Osteoblast (primary cell): ENCODE results near the gene MICU1. TPM values are rescaled to one million over a fixed set of nuclear protein-coding genes. Genes with fewer than 3 reads are reported as not detected.

Experiments used
- DNase-seq: peaks from one replicate; pipeline ENCODE4 v3.0.0; 2011; ENCODE audit warnings: low spot score, mixed read lengths; ENCODE audit not compliant: insufficient read length; ENCODE audit errors: missing footprints
- H2AFZ ChIP-seq: 2 replicates; pipeline ENCODE4 v1.6.0; 2011; ENCODE audit warnings: mild to moderate bottlenecking, low read length
- H3K27ac ChIP-seq: 2 replicates; pipeline ENCODE4 v1.5.1; 2011; ENCODE audit warnings: mild to moderate bottlenecking, low read depth, low read length, moderate library complexity
- H3K27me3 ChIP-seq: 2 replicates; pipeline ENCODE4 v1.6.0; 2012; ENCODE audit warnings: mild to moderate bottlenecking, control low read depth, inconsistent platforms, low read length, moderate library complexity; ENCODE audit not compliant: insufficient read depth
- H3K36me3 ChIP-seq: 2 replicates; pipeline ENCODE4 v1.5.1; 2011; ENCODE audit warnings: mild to moderate bottlenecking, low read length, control low read depth, moderate library complexity; ENCODE audit not compliant: insufficient read depth
- H3K4me1 ChIP-seq: 2 replicates; pipeline ENCODE4 v1.5.1; 2011; ENCODE audit warnings: mild to moderate bottlenecking, low read length, control low read depth, moderate library complexity; ENCODE audit not compliant: insufficient read depth
- H3K4me2 ChIP-seq: 2 replicates; pipeline ENCODE4 v1.6.0; 2011; ENCODE audit warnings: mild to moderate bottlenecking, low read length; ENCODE audit not compliant: insufficient read depth
- H3K4me3 ChIP-seq: fragments of 200-600 bp; sonication (generic); 3 replicates; pipeline ENCODE4 v1.5.1; 2012; ENCODE audit warnings: mild to moderate bottlenecking, low read length, inconsistent platforms; ENCODE audit not compliant: insufficient read depth
- H3K79me2 ChIP-seq: 2 replicates; pipeline ENCODE4 v1.6.0; 2012; ENCODE audit warnings: mild to moderate bottlenecking, low read length, control low read depth, inconsistent platforms; ENCODE audit not compliant: insufficient read depth
- H3K9me3 ChIP-seq: 2 replicates; pipeline ENCODE4 v1.5.1; 2011; ENCODE audit warnings: low read depth, low read length, control low read depth
- H4K20me1 ChIP-seq: 2 replicates; pipeline ENCODE4 v1.6.0; 2012; ENCODE audit warnings: mild to moderate bottlenecking, low read length, control low read depth; ENCODE audit not compliant: insufficient read depth
- total RNA-seq: library from RNA; depleted of rRNA; stranded (reverse); fragments of >200 nt; gene quantifications from 2 replicates; pipeline ENCODE4 v1.2.3, GENCODE V29; 2012
- TF ChIP-seq, protein P1 (sequence below): IDR thresholded peaks from 2 replicates; pipeline ENCODE4 v1.5.1; 2011; ENCODE audit warnings: mild to moderate bottlenecking, low read depth, low read length, moderate library complexity; ENCODE audit errors: extremely low read depth

Gene MICU1
- total RNA-seq, 1 donor: 79.6 TPM

DNA sequence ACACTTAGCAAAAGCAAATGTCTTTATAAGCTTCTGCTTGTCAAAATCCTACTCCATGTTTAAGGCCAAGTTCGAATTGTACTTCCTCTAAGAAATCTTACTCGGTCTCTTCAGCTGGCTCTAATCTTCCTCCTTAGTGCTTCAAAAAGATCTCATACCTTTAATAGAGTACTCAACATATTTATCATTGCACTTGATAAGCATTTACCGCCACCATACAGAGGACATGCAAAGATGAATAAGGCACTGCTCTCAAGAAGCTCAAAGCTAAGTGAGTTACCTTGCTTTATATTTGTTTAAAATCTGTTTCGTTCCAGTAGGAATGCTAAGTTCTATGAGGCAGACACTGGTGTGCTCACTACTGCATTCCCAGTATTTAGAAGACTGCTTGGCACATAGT is 209.2 kb downstream of the MICU1 start:
- peaks cover under 1% of the 10 kb centered on the region for H3K36me3 ChIP-seq
- H3K4me1 ChIP-seq: no peaks in the 10 kb centered on the region
- no peak overlapping the region for H2AFZ ChIP-seq
- TF ChIP-seq, protein P1, sequence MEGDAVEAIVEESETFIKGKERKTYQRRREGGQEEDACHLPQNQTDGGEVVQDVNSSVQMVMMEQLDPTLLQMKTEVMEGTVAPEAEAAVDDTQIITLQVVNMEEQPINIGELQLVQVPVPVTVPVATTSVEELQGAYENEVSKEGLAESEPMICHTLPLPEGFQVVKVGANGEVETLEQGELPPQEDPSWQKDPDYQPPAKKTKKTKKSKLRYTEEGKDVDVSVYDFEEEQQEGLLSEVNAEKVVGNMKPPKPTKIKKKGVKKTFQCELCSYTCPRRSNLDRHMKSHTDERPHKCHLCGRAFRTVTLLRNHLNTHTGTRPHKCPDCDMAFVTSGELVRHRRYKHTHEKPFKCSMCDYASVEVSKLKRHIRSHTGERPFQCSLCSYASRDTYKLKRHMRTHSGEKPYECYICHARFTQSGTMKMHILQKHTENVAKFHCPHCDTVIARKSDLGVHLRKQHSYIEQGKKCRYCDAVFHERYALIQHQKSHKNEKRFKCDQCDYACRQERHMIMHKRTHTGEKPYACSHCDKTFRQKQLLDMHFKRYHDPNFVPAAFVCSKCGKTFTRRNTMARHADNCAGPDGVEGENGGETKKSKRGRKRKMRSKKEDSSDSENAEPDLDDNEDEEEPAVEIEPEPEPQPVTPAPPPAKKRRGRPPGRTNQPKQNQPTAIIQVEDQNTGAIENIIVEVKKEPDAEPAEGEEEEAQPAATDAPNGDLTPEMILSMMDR: no peak
- H3K4me2 ChIP-seq: no peak overlapping the region
- H3K27me3 ChIP-seq: no peaks in the 10 kb centered on the region
- H4K20me1 ChIP-seq: no peaks in the 10 kb centered on the region
- H3K27ac ChIP-seq: no peak overlapping the region
- no peaks in the 10 kb centered on the region for H3K9me3 ChIP-seq
- no peak overlapping the region for H3K4me3 ChIP-seq
- no peak for DNase-seq
- H3K79me2 ChIP-seq: no peaks in the 10 kb centered on the region

DNA sequence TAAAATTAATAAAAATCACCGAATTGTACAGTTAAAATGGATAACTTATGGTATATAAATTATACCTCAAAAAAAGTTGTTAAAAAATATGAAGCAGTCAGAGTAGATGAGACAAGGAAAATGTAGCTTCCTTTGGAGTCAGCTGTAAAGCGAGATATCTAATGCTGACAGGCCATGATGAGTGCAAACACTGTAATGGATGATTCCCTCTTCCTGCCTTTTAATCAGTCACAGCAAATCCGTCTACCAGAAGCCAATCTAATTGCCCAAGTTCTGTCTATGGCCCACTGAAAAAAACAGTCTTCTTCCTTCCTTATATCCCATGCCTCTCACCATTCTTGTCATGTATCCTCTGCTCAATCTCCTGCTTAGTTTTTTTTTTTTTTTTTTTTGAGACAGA is 211.2 kb downstream of the MICU1 start:
- no peak overlapping the region for H3K4me2 ChIP-seq
- no peaks in the 10 kb centered on the region for H3K9me3 ChIP-seq
- H3K79me2 ChIP-seq: no peaks in the 10 kb centered on the region
- TF ChIP-seq, protein P1: no peak
- H3K4me1 ChIP-seq: no peaks in the 10 kb centered on the region
- H3K36me3 ChIP-seq: no peaks in the 10 kb centered on the region
- H2AFZ ChIP-seq: no peak overlapping the region
- no peaks in the 10 kb centered on the region for H3K27me3 ChIP-seq
- H3K4me3 ChIP-seq: no peak overlapping the region
- peak; percentile 29 for DNase-seq
- H4K20me1 ChIP-seq: peaks cover 2% of the 10 kb centered on the region
- H3K27ac ChIP-seq: no peak overlapping the region

DNA sequence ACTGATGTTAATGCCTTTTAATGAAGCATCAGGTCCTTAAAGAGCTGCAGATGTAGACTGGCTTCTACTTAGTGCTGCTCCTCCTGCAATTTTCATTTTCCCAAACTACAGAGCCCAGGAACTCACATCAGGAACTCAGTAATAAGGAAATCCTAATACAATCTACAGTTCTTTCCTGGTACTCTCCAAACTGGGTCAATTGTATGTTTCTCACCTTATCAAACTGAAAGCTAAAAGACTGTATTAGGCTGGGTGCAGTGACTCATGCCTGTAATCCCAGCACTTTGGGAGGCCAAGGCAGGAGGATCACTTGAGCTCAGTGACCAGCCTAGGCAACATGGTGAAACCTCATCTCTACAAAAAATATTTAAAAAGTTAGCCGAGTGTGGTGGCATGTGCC is 216.7 kb downstream of the MICU1 start:
- TF ChIP-seq, protein P1: no peak
- no peak overlapping the region for H3K27ac ChIP-seq
- DNase-seq: no peak

DNA sequence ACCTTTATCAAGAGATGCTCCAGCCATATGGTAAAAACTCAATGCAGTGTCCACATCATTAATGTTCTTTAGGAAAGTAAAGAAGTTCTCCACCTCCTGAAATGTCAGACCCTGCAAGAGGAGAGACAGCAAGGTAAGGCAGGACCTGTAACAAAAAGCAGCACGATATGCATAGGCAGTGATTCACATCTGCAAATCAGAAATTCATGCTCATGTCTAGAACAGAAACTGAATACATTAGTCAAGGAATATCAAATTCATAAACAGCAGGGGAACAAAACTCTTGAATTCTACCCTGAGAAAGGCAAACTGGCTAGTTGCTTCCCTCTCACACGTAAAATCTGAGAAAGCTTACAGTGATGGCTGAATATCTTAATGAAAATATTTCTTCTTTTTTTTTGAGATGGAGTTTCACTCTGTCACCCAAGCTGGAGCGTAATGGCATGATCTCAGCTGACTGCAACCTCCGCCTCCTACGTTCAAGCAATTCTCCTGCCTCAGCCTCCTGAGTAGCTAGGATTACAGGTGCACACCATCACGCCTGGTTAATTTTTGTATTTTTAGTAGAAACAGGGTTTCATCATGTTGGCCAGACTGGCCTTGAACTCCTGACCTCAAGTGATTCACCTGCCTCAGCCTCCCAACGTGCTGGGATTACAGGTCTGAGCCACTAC is 217.8 kb downstream of the MICU1 start:
- TF ChIP-seq, protein P1: no peak
- DNase-seq: no peak
- no peak overlapping the region for H3K4me3 ChIP-seq
- no peaks in the 10 kb centered on the region for H3K27me3 ChIP-seq
- H3K36me3 ChIP-seq: no peaks in the 10 kb centered on the region
- no peak overlapping the region for H3K4me2 ChIP-seq
- H3K4me1 ChIP-seq: no peaks in the 10 kb centered on the region
- H2AFZ ChIP-seq: no peak overlapping the region
- H3K9me3 ChIP-seq: no peaks in the 10 kb centered on the region
- peaks cover 2% of the 10 kb centered on the region for H4K20me1 ChIP-seq
- H3K27ac ChIP-seq: no peak overlapping the region
- H3K79me2 ChIP-seq: no peaks in the 10 kb centered on the region

More for the DNA sequence above, 216.7 kb downstream of the MICU1 start:
- no peaks in the 10 kb centered on the region for H3K79me2 ChIP-seq
- peaks cover 2% of the 10 kb centered on the region for H4K20me1 ChIP-seq
- no peaks in the 10 kb centered on the region for H3K36me3 ChIP-seq
- H3K4me2 ChIP-seq: no peak overlapping the region
- no peak overlapping the region for H2AFZ ChIP-seq
- no peaks in the 10 kb centered on the region for H3K9me3 ChIP-seq
- no peaks in the 10 kb centered on the region for H3K27me3 ChIP-seq
- H3K4me3 ChIP-seq: no peak overlapping the region
- no peaks in the 10 kb centered on the region for H3K4me1 ChIP-seq
